HG03097 (cell line): ENCODE results near the gene NAALADL2.
"Not testable (repeated sequence)": the region's sequence is repeated elsewhere in the genome, so short reads cannot be mapped to it uniquely, and the experiment has no call there.

ENCODE experiments used
- ATAC-seq: cut with Tn5 transposase; IDR thresholded peaks from one replicate; pipeline ENCODE4 v1.9.1; 2021; ENCODE audit not compliant: unreplicated experiment, low FRiP score

The NAALADL2 gene

DNA sequence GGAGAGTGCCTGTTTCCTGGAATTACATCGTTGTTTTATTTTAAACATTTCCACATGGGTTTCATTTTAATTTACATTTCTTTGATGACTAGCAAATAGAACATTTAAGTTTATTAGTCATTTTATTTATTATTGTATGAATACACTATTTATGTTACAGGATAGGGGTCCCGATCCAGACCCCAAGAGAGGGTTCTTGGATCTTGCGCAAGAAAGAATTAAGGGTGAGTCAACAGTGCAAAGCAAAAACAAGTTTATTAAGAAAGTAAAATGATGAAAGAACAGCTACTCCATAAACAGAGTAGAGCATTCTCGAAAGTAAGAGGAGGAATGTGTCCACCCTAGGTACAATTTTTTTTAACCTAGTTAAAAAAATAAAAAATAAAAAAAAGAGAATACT lies 539.5 kb downstream of the NAALADL2 start:
- no peak for ATAC-seq

DNA sequence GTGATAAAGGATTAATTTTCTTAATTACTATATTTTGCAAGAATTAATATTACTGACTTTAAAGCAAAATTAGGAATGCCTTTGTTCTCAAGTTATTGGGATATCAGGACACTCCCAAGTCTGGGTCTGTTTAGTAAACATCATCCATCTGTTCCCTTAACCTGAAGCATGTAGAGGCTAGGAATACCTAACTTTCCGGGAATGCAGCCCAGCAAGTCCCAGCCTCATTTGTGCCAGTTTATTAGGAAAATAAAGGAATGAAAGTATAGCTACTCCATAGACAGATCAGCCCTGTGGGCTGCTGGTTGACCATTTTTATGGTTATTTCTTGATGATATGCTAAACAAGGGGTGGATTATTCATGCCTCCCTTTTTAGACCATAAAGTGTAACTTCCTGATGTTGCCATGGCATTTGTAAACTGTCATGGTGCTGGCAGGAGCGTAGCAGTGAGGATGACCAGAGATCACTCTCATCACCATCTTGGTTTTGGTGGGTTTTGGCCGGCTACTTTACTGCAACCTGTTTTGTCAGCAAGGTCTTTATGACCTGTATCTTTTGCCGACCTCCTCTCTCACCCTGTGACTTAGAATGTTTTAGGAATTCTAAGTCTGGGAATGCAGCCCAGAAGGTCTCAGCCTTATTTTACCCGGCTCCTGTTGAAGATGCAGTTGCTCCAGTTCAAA lies 540.2 kb downstream of the NAALADL2 start:
- ATAC-seq, result no peak

DNA sequence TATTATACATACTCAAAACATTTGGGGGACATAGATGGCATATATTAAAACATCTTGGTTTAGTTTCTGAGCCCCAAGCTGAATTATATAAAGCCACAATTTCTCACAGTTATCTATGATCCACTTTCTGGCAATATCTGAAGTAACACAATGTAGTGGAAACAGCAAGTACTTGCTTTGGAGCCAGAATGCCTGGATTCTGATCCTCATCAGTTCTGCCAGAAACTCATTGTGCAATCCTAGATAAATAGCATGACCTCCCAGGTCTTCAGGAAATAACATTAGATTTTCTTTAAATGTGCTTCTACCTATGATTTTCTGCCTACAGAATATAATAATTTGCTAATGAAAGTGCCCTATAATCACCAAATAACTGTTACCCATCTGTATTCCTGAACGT lies 544.9 kb downstream of the NAALADL2 start:
- no peak for ATAC-seq

GRCh38 chr3:175404621-175405020 lies 545.5 kb downstream of the NAALADL2 start:
- ATAC-seq, result no peak

DNA sequence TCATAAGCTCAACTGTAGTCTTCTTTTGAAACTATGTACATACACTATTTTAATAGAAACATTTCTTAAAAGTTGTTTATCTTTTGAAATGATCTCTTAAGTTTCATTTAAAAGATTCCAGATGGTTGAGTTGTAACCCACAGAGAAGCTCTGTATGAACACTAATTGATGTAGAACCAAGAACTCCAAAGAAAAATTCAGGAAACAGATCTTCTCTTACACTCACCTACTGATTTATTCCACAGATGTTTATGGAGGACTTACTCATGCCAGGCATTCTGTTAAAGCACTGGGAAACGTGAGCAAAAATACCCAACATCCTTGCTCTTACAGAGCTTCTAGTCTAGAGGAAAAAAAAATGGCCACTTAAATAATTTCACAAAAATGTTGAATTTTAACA lies 551.1 kb downstream of the NAALADL2 start:
- ATAC-seq, result no peak

DNA sequence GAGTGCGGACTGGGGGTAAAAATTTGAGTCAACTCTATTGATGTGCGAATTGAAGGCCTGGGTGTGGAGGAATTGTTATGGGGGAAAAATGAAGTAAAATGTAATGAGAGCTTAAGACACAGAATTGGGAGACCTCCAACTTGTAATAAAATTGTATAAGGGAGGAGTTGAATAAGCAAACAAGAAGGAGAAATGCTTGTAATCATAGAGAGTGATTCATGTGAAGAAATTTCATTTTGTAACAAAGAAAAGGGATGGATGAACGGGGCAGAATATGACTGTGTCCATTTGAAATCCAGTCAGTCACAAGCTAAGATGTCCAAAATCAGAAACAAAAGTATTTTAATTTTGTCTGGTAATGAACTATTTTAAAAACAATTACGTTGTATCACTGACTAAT lies 552.3 kb downstream of the NAALADL2 start:
- no peak for ATAC-seq

DNA sequence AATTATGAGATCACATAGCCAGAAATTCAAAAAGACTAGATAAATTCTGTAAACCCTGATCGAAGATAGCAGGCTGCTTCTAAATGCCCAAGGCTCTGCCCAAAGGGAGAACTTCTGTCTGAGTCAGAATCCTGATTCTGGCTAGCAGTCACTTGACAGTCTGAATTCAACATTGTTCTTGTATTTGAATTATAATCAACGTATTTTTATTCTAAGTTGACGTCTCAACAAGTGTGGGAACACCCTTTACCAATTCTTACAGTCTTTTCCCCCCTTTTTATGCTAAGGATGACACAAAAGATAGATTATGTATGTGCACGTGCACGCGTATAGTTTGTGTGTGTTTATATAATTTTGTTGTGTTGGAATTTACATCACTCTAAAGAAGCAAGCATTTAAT lies 552.8 kb downstream of the NAALADL2 start:
- ATAC-seq, result no peak

DNA sequence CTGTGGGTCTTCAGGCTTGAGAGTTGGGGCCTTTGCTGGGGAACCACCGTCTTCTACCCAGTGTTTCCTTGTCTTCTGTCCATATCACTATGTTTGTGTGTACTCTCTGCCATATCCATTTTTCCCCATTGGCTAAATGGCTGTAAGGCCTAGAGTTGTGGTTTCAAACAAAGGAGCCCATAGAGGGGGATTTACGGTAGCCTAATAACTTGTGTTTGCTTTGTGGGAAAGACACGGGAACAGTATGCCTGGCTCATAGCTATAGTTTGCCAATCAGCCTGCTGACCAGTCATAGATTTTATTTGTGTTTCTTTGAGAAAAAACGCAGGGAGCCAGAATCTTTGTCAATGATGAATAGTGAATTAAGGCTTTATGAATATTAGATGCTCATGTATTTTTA lies 554.8 kb downstream of the NAALADL2 start:
- no peak for ATAC-seq

DNA sequence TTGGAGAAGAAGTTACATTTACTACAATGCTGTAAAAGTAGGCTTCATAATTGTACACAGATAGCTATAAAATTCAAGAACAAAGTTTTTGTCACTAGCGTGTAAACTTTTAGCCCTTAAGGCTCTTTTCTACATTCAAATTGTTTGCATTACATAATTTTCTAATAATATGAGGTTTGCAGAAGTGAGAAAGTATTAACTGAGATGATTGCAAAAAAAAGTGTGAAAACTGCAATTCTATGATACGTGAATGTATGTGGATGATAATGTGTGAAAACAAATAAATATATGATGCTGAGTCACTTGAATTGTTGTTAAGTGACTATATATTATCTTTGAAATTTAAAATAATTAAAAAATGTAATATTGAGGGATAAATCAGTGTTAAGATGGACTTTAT lies 557.5 kb downstream of the NAALADL2 start:
- ATAC-seq, result no peak

DNA sequence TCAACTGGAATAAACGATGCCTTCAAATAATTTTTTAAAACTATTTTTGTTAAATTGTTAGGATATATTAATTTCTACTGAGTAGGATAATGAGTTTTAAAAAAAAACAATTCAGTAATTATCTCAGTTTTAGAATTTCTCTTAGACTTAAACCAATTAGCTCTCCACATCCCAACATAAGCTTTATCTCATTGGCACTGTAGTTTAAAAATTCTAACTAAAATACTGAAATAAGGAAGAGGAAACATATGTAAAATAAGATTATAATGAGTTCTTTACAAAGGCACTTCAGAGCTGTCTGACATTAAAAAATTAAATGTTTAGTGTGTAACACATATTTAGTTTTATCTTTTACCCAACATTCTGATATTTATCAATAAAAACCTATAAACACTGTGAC lies 558.3 kb downstream of the NAALADL2 start:
- no peak for ATAC-seq

DNA sequence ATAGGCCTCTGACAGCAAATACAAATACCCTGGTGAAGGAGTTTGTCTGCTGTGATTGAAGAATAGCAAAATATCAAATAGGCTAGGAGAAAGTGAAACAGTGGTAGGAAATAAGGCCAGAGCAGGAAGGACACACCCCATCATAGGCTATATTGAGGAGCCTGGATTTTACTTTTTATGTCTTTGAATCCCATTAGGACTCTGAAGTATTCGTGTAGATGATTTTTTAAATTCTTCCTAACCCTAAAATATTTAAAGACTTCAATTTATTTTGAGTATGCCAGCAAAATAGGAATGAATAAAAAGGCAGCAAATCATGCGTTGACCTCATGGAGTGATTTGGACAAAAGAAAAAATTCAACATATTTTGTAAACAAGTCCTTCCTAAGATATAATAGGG lies 562.8 kb downstream of the NAALADL2 start:
- ATAC-seq, result no peak

- no peak for ATAC-seq
These were observed 563.6 kb downstream of the NAALADL2 start for GRCh38 chr3:175422744-175423143.

DNA sequence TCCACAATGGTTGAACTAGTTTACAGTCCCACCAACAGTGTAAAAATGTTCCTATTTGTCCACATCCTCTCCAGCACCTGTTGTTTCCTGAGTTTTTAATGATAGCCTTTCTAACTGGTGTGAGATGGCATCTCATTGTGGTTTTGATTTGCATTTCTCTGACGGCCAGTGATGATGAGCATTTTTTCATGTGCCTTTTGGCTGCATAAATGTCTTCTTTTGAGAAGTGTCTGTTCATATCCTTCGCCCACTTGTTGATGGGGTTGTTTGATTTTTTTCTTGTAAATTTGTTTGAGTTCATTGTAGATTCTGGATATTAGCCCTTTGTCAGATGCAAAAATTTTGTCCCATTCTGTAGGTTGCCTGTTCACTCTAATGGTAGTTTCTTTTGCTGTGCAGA lies 564.7 kb downstream of the NAALADL2 start:
- ATAC-seq, result not testable (repeated sequence)

DNA sequence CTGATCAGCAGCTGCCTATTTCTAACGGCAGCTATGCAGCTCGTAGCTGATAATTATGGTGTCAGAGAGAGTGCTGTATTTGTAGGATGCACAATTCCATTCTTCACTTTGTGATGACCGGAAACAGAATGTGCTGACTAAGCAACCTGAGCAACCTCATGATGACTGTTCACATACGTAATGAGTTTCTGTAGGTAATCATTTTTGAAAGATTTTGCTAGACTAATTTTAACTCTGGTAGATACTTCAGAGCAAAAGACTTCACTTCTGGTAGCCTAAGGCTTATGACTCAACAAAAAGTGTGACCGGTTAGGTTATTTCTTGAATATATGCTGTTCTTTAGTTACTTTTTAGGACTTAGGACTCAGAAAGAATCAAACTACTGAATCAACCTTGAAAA lies 567.7 kb downstream of the NAALADL2 start:
- ATAC-seq, result no peak

DNA sequence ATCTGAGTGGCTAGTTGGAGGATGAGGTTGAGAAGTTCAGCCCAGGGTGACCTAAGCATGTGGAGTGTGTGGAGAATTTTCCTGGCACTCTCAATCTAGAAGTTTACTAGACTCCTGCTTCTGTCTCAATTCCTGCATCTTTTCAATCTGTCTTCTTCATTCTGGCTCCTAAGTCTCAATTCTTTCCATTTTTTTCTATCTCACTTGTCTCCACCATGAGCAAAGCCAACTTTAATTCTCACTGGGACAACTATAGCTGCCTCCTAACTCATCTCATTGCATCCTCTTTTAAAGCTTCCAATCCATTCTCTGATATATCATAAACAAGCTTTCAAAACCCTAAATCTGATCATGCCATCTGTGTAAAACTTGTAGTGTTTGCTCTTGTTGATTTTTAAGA lies 569.3 kb downstream of the NAALADL2 start:
- ATAC-seq, result no peak

DNA sequence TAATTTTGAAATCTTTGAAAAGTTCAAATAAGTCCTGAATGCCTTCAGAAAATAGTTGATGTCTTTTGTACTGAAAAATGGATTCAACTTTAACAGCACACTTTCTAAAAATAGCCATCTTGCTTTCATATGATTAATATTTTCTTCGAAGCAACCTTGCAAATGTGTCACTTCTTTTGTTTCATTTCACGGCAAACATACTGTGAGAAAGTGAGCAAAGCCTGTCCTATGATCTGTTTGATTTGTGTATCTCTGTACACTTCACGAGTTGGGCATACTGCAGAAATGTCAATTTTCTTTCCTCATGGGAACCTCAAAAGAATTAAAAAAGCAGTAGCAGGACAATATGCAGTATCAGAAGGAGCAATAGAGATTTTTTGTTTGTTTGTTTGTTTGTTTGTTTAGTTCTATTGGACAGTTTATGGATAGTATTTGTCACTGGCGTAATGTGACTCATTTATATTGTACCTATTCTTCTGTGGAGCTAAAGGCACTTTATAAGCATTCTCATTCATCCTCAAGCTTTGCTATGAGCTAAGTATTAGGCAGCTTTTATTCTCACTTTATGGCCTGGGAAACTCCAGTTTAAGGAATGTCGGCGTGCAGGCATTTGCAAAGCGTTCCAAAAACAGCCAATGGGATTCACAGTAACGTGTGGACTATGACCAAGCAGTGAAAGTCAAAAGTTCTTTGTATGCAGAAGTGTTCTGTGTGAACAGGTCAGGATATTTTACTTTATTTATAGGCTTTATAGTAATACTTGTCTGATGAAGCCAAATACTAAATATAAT lies 572.0 kb downstream of the NAALADL2 start:
- ATAC-seq, result no peak

- no peak for ATAC-seq
These were observed 573.4 kb downstream of the NAALADL2 start for GRCh38 chr3:175432376-175433025.

- no peak for ATAC-seq
These were observed 574.0 kb downstream of the NAALADL2 start for GRCh38 chr3:175433026-175433674.

- no peak for ATAC-seq
These were observed 575.4 kb downstream of the NAALADL2 start for GRCh38 chr3:175434561-175434960.

GRCh38 chr3:175443682-175444081 lies 584.5 kb downstream of the NAALADL2 start:
- ATAC-seq, result no peak

DNA sequence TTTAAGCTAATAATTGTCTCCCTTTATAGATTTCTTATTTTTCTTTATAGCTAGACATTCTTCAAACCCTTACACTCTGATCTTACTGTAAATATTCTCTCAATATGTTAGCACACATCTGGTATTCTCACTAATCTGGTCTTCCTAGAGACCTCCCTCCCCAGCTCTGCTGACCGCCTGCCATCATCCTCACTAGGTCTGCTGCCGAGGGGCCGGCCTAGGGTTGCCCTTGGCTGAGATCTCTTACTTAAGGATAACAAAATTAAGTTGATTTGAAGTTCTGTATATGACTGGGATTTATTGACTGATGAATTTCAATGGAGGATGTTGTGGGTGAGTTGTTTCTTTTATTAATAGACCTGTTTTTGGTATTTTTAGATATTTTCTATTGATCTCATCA lies 586.6 kb downstream of the NAALADL2 start:
- ATAC-seq, result no peak
